Mammary epithelial cell (primary cell): Measurements from ENCODE around the gene KIRREL2.

Source experiments
- EZH2 ChIP-seq: IDR thresholded peaks from 2 replicates; pipeline ENCODE4 v1.6.1; 2012; ENCODE audit warnings: low read length, inconsistent platforms, borderline replicate concordance
- TF ChIP-seq, protein P1 (sequence below), 2 donors: IDR thresholded peaks in 1 of 2; conservative IDR thresholded peaks in 1 of 2; 2 replicates each; pipeline ENCODE4 v1.5.1; 2011 to 2012; ENCODE audit warnings: inconsistent platforms in 2 of 2, low read length in 2 of 2, mild to moderate bottlenecking in 2 of 2, control low read depth in 1 of 2, low read depth in 1 of 2; ENCODE audit not compliant: insufficient read depth in 1 of 2; ENCODE audit errors: extremely low read depth in 1 of 2

DNA sequence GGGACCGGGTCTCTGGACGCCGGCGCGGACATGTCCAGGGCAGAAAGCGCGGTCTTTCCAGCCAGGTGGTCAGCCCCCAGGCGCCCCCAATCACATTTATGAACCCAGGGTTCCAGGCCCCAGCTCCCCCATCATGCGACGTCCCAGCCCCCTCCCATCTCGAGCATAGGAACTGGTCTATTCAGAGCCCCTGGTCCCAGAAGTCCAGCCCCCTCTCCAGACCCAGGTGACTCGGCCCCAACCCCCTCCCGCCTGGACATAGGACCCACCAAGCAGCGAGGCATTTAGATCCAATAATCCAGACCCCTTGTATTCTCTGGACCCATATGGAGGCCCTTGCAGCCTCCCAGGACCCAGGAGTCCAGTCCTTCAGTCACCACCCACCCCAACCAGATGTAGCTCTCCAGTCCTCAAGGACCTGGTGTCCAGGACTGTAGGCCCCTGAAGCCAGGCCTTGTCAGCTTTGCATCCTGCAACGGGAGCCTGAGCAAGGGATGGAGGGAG, 12.2 kb downstream of the KIRREL2 start:
- TF ChIP-seq, protein P1, sequence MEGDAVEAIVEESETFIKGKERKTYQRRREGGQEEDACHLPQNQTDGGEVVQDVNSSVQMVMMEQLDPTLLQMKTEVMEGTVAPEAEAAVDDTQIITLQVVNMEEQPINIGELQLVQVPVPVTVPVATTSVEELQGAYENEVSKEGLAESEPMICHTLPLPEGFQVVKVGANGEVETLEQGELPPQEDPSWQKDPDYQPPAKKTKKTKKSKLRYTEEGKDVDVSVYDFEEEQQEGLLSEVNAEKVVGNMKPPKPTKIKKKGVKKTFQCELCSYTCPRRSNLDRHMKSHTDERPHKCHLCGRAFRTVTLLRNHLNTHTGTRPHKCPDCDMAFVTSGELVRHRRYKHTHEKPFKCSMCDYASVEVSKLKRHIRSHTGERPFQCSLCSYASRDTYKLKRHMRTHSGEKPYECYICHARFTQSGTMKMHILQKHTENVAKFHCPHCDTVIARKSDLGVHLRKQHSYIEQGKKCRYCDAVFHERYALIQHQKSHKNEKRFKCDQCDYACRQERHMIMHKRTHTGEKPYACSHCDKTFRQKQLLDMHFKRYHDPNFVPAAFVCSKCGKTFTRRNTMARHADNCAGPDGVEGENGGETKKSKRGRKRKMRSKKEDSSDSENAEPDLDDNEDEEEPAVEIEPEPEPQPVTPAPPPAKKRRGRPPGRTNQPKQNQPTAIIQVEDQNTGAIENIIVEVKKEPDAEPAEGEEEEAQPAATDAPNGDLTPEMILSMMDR (conservative IDR thresholded peaks at IDR 0.05 in 1 of 2, IDR thresholded peaks at IDR 0.05 in 1 of 2; ENCODE audit: extremely low read depth in 1 of 2, insufficient read depth in 1 of 2, low read depth in 1 of 2, low read length in 2 of 2): no peak
- no peak for TF ChIP-seq EZH2
